GM12864 (cell line): ENCODE measurements around the gene AFG3L2.

Source experiments
- DNase-seq: peaks from one replicate; pipeline ENCODE4 v3.0.0-alpha.2; 2011; ENCODE audit warnings: low read depth
- H3K4me3 ChIP-seq: 2 replicates; pipeline ENCODE4 v1.5.1; 2011; ENCODE audit warnings: mild to moderate bottlenecking, low read depth, low read length, control low read depth
- CTCF ChIP-seq: IDR thresholded peaks from 2 replicates; pipeline ENCODE4 v1.5.1; 2011; ENCODE audit warnings: low read depth, mild to moderate bottlenecking, moderate library complexity, low read length, control low read depth, inconsistent platforms; ENCODE audit errors: missing control alignments

AFG3L2 gene

GRCh38 chr18:12406371-12407111 is 29.5 kb upstream of the AFG3L2 start:
- no peak overlapping the region for H3K4me3 ChIP-seq
- TF ChIP-seq CTCF: no peak
- DNase-seq: no peak

- no peak for TF ChIP-seq CTCF
- no peak for DNase-seq
- H3K4me3 ChIP-seq: no peak overlapping the region
Measured at GRCh38 chr18:12405066-12405465, 28.0 kb upstream of the AFG3L2 start.

- DNase-seq: no peak
- no peak for TF ChIP-seq CTCF
- H3K4me3 ChIP-seq: no peak overlapping the region
Measured at GRCh38 chr18:12403601-12404506, 26.8 kb upstream of the AFG3L2 start.

- H3K4me3 ChIP-seq: no peak overlapping the region
- no peak for TF ChIP-seq CTCF
- no peak for DNase-seq
Measured at GRCh38 chr18:12401881-12402280, 24.9 kb upstream of the AFG3L2 start.

- DNase-seq: no peak
- no peak for TF ChIP-seq CTCF
Measured at GRCh38 chr18:12399231-12399630, 22.2 kb upstream of the AFG3L2 start.

GRCh38 chr18:12398625-12399024 is 21.6 kb upstream of the AFG3L2 start:
- no peak for DNase-seq
- no peak overlapping the region for H3K4me3 ChIP-seq
- TF ChIP-seq CTCF: no peak

More at GRCh38 chr18:12399231-12399630, 22.2 kb upstream of the AFG3L2 start:
- H3K4me3 ChIP-seq: no peak overlapping the region

GRCh38 chr18:12397793-12398192 is 20.8 kb upstream of the AFG3L2 start:
- no peak for DNase-seq
- TF ChIP-seq CTCF: no peak
- H3K4me3 ChIP-seq: no peak overlapping the region
